SK-N-SH (cell line): Measurements from ENCODE around the gene H1-8. TPM values are rescaled to one million over a fixed set of nuclear protein-coding genes. Genes with fewer than 3 reads are reported as not detected.

Experiments used
- CTCF ChIA-PET: fragments of 300-600, 350-600 bp; formaldehyde crosslinking; extraction: SDS; loops from one replicate; lab custom pipeline; 2021; lab: Yijun Ruan, JAX
- POLR2A ChIA-PET: fragments of 350-600 bp; sonication (Branson Sonifier 250); formaldehyde crosslinking; extraction: SDS; loops from one replicate; lab custom pipeline; 2020; ENCODE audit warnings: antibody characterized with exemption, inconsistent platforms; lab: Yijun Ruan, JAX
- DNase-seq: peaks from one replicate; pipeline ENCODE4 v3.0.0; 2012
- H2AFZ ChIP-seq: fragments of 200-600 bp; sonication (generic); 2 replicates; pipeline ENCODE4 v1.8.1; 2016; ENCODE audit warnings: antibody characterized with exemption, mild to moderate bottlenecking, low read depth
- H3F3A ChIP-seq: fragments of 200-600 bp; sonication (generic); replicated peaks from 2 replicates; pipeline ENCODE3; 2016; ENCODE audit warnings: antibody characterized with exemption, mild to moderate bottlenecking; ENCODE audit not compliant: insufficient read depth
- H3K27ac ChIP-seq, 2 experiments: fragments of 200-500 bp in 1 of 2; fragments of 200-600 bp in 1 of 2; sonication (Bioruptor generic) in 1 of 2; sonication (generic), shearing (Covaris generic) in 1 of 2; 2 replicates each; pipeline versions ENCODE4 v1.5.1 to v1.6.1; 2014 to 2016; ENCODE audit warnings: low read depth in 2 of 2, inconsistent platforms in 1 of 2, low read length in 1 of 2, mild to moderate bottlenecking in 1 of 2, mixed read lengths in 1 of 2
- H3K27me3 ChIP-seq: fragments of 200-600 bp; sonication (generic), shearing (Covaris generic); 2 replicates; pipeline ENCODE4 v1.6.1; 2016; ENCODE audit warnings: mixed run types; ENCODE audit not compliant: insufficient read depth
- H3K36me3 ChIP-seq, 2 experiments: fragments of 200-500 bp in 1 of 2; fragments of 200-600 bp in 1 of 2; sonication (Bioruptor generic) in 1 of 2; sonication (generic) in 1 of 2; replicated peaks in 1 of 2; 2 replicates each; pipeline versions ENCODE3 to v1.5.1; 2014 to 2016; ENCODE audit warnings: low read length in 1 of 2, mild to moderate bottlenecking in 1 of 2; ENCODE audit not compliant: insufficient read depth in 2 of 2, control insufficient read depth in 1 of 2
- H3K4me1 ChIP-seq, 2 experiments: fragments of 200-500 bp in 1 of 2; fragments of 200-600 bp in 1 of 2; sonication (Bioruptor generic) in 1 of 2; sonication (generic), shearing (Covaris generic) in 1 of 2; 2 replicates each; pipeline versions ENCODE4 v1.5.1 to v1.6.1; 2014 to 2016; ENCODE audit warnings: low read depth in 1 of 2, low read length in 1 of 2, mixed run types in 1 of 2; ENCODE audit not compliant: insufficient read depth in 2 of 2, control insufficient read depth in 1 of 2
- H3K4me2 ChIP-seq: fragments of 200-600 bp; sonication (generic), shearing (Covaris generic); 2 replicates; pipeline ENCODE4 v1.6.1; 2017; ENCODE audit warnings: mixed run types
- H3K4me3 ChIP-seq, 2 experiments: fragments of 200-500 bp in 1 of 2; fragments of 200-600 bp in 1 of 2; sonication (Bioruptor generic) in 1 of 2; sonication (generic), shearing (Covaris generic) in 1 of 2; 2 replicates each; pipeline versions ENCODE4 v1.5.1 to v1.8.1; 2014 to 2016; ENCODE audit warnings: low read depth in 2 of 2, inconsistent platforms in 1 of 2, low read length in 1 of 2, mild to moderate bottlenecking in 1 of 2, mixed read lengths in 1 of 2, moderate library complexity in 1 of 2
- H3K79me2 ChIP-seq: fragments of 200-600 bp; sonication (generic); 2 replicates; pipeline ENCODE4 v1.8.1; 2017; ENCODE audit warnings: mild to moderate bottlenecking; ENCODE audit not compliant: insufficient read depth
- H3K9ac ChIP-seq: fragments of 200-600 bp; sonication (generic); 2 replicates; pipeline ENCODE4 v1.6.1; 2017; ENCODE audit warnings: mixed run types
- H3K9me2 ChIP-seq: fragments of 200-600 bp; sonication (generic); 2 replicates; pipeline ENCODE4 v1.6.1; 2017; ENCODE audit warnings: mixed run types
- H3K9me3 ChIP-seq: fragments of 200-600 bp; sonication (generic); 2 replicates; pipeline ENCODE4 v1.6.1; 2017; ENCODE audit warnings: mixed run types, mild to moderate bottlenecking, moderate library complexity
- H4K20me1 ChIP-seq: fragments of 200-600 bp; sonication (generic); 2 replicates; pipeline ENCODE4 v1.6.1; 2017; ENCODE audit warnings: mild to moderate bottlenecking, mixed run types; ENCODE audit not compliant: insufficient read depth
- CHD2 ChIP-seq: fragments of 150-350 bp; IDR thresholded peaks from 2 replicates; pipeline ENCODE4 v1.6.1; 2018; ENCODE audit warnings: low read length; ENCODE audit not compliant: partially characterized antibody
- EZH2phosphoT487 ChIP-seq: fragments of 200-600 bp; sonication (generic); IDR thresholded peaks from 2 replicates; pipeline ENCODE4 v1.6.1; 2017; ENCODE audit warnings: low read depth, mixed run types, mild to moderate bottlenecking, antibody characterized with exemption, moderate library complexity, borderline replicate concordance
- FOXJ3 ChIP-seq: sonication (generic); formaldehyde crosslinking; IDR thresholded peaks from 2 replicates; pipeline ENCODE4 v1.5.1; 2020; ENCODE audit warnings: mild to moderate bottlenecking, missing genetic modification reagents
- FOXM1 ChIP-seq: IDR thresholded peaks from 2 replicates; pipeline ENCODE4 v1.4.0; 2012; ENCODE audit warnings: low read depth, mild to moderate bottlenecking
- GATA2 ChIP-seq: sonication (generic); formaldehyde crosslinking; IDR thresholded peaks from 2 replicates; pipeline ENCODE4 v1.5.0; 2020; ENCODE audit warnings: mild to moderate bottlenecking, missing genetic modification reagents
- MEF2A ChIP-seq: IDR thresholded peaks from 2 replicates; pipeline ENCODE4 v1.4.0; 2012; ENCODE audit warnings: low read depth, borderline replicate concordance
- RFX5 ChIP-seq: IDR thresholded peaks from 2 replicates; pipeline ENCODE4 v1.6.1; 2012; ENCODE audit warnings: mild to moderate bottlenecking, improper control_type of control experiment, low read length
- RXRA ChIP-seq: IDR thresholded peaks from 2 replicates; pipeline ENCODE4 v1.4.0; 2012; ENCODE audit warnings: low read depth, mild to moderate bottlenecking, borderline replicate concordance
- SIN3A ChIP-seq: IDR thresholded peaks from 2 replicates; pipeline ENCODE4 v1.6.1; 2012; ENCODE audit warnings: low read depth, mild to moderate bottlenecking, low read length, moderate library complexity, borderline replicate concordance
- SMC3 ChIP-seq: IDR thresholded peaks from 2 replicates; pipeline ENCODE4 v1.6.1; 2012; ENCODE audit warnings: low read depth, low read length, improper control_type of control experiment
- TAF1 ChIP-seq: IDR thresholded peaks from 2 replicates; pipeline ENCODE4 v1.6.1; 2012; ENCODE audit warnings: low read depth, mild to moderate bottlenecking, low read length, moderate library complexity, borderline replicate concordance
- WGBS: methylation state at CpG from one replicate; pipeline ENCODE4 v1.1.6; 2017; ENCODE audit warnings: low lambda C conversion rate; 5-methylcytosine and 5-hydroxymethylcytosine counted together
- polyA plus RNA-seq, 3 experiments: library from polyadenylated mRNA; depleted of rRNA; stranded (reverse); fragments of >200 nt; gene quantifications; 2 replicates each; pipeline ENCODE4 v1.2.3, GENCODE V29; 2012
- TF ChIP-seq, protein P1 (sequence below): IDR thresholded peaks from 2 replicates; pipeline ENCODE4 v1.4.0; 2012; ENCODE audit warnings: low read depth, borderline replicate concordance
- TF ChIP-seq, protein P2 (sequence below): fragments of 200-600 bp; sonication (generic); IDR thresholded peaks from 2 replicates; pipeline ENCODE4 v1.6.1; 2017; ENCODE audit warnings: antibody characterized with exemption, mild to moderate bottlenecking, moderate library complexity
- TF ChIP-seq, protein P3 (sequence below): IDR thresholded peaks from 2 replicates; pipeline ENCODE4 v1.4.0; 2012; ENCODE audit warnings: low read depth, borderline replicate concordance
- TF ChIP-seq, protein P4 (sequence below): fragments of 150-350 bp; IDR thresholded peaks from 2 replicates; pipeline ENCODE4 v1.6.1; 2016; ENCODE audit warnings: mild to moderate bottlenecking, low read depth, low read length
- TF ChIP-seq, protein P5 (sequence below): IDR thresholded peaks from 2 replicates; pipeline ENCODE4; 2012
- TF ChIP-seq, protein P6 (sequence below): IDR thresholded peaks from 2 replicates; pipeline ENCODE4 v1.6.1; 2012; ENCODE audit warnings: mild to moderate bottlenecking, low read depth, low read length, moderate library complexity

Gene H1-8
- polyA plus RNA-seq, 1 of the 3 experiments (the other 2 are of a cell fraction), result not detected

DNA sequence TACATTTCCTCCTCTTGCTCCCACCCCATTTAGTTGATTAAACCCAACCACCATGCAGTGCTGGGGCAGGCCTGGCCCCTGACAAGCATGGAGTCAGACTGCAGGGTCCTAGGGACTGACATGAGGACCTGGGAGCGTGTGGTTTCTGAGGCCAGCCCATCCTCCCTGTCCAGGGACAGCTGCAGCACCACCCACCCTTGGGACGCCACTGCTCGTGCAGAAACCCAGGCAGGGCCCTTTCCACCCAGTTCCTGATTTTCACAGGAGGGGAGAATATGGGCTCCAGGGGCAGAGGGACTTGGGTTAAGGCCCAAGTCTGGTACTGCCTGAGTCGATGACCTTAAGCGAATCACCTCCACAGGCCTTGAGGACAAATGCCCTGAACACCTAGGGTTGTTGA, 39.8 kb downstream of the H1-8 start:
- CTCF ChIA-PET, result interaction anchor here (1.2 to 1.9 kb wide), 4 partner anchors 9 to 93 kb away, joined by 3 to 6 read pairs (median 3); no protein-coding TSS in a partner anchor
- Histone ChIP-seq H3K9me2 (no peaks in the 10 kb centered on the region), H3K36me3 (no peaks in the 10 kb centered on the region), H3K4me1 (no peaks in the 10 kb centered on the region; a peak in 1 of 4 replicates), H3K9me3 (no peaks in the 10 kb centered on the region), H3F3A (no peaks in the 10 kb centered on the region), H3K27ac (no peak overlapping the region), H3K4me3 (no peak overlapping the region), H4K20me1 (no peaks in the 10 kb centered on the region), H3K9ac (no peak overlapping the region)
- no peak for DNase-seq
- WGBS, result 92% methylated on average over 3 of the region's 5 CpGs
- POLR2A ChIA-PET, result no interaction called here
- no peak for TF ChIP-seq EZH2phosphoT487
- no peak for TF ChIP-seq FOXM1
- no peak for TF ChIP-seq TAF1
- TF ChIP-seq, protein P1, sequence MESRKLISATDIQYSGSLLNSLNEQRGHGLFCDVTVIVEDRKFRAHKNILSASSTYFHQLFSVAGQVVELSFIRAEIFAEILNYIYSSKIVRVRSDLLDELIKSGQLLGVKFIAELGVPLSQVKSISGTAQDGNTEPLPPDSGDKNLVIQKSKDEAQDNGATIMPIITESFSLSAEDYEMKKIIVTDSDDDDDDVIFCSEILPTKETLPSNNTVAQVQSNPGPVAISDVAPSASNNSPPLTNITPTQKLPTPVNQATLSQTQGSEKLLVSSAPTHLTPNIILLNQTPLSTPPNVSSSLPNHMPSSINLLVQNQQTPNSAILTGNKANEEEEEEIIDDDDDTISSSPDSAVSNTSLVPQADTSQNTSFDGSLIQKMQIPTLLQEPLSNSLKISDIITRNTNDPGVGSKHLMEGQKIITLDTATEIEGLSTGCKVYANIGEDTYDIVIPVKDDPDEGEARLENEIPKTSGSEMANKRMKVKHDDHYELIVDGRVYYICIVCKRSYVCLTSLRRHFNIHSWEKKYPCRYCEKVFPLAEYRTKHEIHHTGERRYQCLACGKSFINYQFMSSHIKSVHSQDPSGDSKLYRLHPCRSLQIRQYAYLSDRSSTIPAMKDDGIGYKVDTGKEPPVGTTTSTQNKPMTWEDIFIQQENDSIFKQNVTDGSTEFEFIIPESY, result no peak
- TF ChIP-seq, protein P2, sequence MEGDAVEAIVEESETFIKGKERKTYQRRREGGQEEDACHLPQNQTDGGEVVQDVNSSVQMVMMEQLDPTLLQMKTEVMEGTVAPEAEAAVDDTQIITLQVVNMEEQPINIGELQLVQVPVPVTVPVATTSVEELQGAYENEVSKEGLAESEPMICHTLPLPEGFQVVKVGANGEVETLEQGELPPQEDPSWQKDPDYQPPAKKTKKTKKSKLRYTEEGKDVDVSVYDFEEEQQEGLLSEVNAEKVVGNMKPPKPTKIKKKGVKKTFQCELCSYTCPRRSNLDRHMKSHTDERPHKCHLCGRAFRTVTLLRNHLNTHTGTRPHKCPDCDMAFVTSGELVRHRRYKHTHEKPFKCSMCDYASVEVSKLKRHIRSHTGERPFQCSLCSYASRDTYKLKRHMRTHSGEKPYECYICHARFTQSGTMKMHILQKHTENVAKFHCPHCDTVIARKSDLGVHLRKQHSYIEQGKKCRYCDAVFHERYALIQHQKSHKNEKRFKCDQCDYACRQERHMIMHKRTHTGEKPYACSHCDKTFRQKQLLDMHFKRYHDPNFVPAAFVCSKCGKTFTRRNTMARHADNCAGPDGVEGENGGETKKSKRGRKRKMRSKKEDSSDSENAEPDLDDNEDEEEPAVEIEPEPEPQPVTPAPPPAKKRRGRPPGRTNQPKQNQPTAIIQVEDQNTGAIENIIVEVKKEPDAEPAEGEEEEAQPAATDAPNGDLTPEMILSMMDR, result no peak
- no peak for TF ChIP-seq FOXJ3 (CRISPR knock-in tag)
- TF ChIP-seq SMC3, result no peak
- TF ChIP-seq SIN3A, result no peak
- no peak for TF ChIP-seq MEF2A
- no peak for TF ChIP-seq GATA2 (CRISPR knock-in tag)
- TF ChIP-seq, all 33 proteins: peak for 0
- Histone ChIP-seq H3K27me3 (no peaks in the 10 kb centered on the region), H2AFZ (no peak overlapping the region), H3K79me2 (no peaks in the 10 kb centered on the region), H3K4me2 (no peak overlapping the region)

DNA sequence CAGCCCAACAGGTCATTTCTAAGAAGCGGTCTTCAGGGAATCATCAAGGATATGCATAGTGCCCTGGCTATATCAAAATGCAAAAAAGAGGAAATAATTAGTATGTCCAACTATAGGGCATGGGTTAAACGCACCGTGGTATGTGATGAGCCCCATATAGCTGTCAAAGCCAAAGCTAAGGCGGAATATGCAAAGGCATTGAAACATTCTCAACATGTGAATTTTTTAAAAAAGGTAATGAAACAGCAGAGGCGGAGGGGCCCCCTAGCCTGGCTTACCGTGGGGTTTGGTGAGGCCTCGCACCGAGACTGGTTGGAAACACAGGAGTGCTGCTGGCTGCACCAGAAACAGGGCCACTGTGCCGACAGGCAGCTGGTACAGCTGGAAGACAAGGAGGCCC, 40.3 kb downstream of the H1-8 start:
- Histone ChIP-seq H3K27me3 (no peaks in the 10 kb centered on the region), H3K9me3 (no peaks in the 10 kb centered on the region), H2AFZ (no peak overlapping the region), H3K4me2 (no peak overlapping the region), H3K4me3 (no peak overlapping the region), H3K9ac (no peak overlapping the region), H3F3A (no peaks in the 10 kb centered on the region), H3K36me3 (no peaks in the 10 kb centered on the region), H4K20me1 (no peaks in the 10 kb centered on the region), H3K27ac (no peak overlapping the region), H3K4me1 (no peaks in the 10 kb centered on the region; a peak in 1 of 4 replicates), H3K9me2 (no peaks in the 10 kb centered on the region), H3K79me2 (no peaks in the 10 kb centered on the region)
- WGBS, result 95% methylated on average over 9 of the region's 9 CpGs
- DNase-seq, result no peak
- ChIA-PET CTCF (interaction anchor here (1.9 kb wide), 1 partner anchor 93 kb away, joined by 6 read pairs; no protein-coding TSS in a partner anchor), POLR2A (no interaction called here)
- TF ChIP-seq, protein P3, sequence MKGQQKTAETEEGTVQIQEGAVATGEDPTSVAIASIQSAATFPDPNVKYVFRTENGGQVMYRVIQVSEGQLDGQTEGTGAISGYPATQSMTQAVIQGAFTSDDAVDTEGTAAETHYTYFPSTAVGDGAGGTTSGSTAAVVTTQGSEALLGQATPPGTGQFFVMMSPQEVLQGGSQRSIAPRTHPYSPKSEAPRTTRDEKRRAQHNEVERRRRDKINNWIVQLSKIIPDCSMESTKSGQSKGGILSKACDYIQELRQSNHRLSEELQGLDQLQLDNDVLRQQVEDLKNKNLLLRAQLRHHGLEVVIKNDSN, result no peak
- TF ChIP-seq RFX5 (no peak), RXRA (no peak), CHD2 (no peak)
- TF ChIP-seq, protein P4, sequence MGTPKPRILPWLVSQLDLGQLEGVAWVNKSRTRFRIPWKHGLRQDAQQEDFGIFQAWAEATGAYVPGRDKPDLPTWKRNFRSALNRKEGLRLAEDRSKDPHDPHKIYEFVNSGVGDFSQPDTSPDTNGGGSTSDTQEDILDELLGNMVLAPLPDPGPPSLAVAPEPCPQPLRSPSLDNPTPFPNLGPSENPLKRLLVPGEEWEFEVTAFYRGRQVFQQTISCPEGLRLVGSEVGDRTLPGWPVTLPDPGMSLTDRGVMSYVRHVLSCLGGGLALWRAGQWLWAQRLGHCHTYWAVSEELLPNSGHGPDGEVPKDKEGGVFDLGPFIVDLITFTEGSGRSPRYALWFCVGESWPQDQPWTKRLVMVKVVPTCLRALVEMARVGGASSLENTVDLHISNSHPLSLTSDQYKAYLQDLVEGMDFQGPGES, result no peak
- TF ChIP-seq, protein P5, sequence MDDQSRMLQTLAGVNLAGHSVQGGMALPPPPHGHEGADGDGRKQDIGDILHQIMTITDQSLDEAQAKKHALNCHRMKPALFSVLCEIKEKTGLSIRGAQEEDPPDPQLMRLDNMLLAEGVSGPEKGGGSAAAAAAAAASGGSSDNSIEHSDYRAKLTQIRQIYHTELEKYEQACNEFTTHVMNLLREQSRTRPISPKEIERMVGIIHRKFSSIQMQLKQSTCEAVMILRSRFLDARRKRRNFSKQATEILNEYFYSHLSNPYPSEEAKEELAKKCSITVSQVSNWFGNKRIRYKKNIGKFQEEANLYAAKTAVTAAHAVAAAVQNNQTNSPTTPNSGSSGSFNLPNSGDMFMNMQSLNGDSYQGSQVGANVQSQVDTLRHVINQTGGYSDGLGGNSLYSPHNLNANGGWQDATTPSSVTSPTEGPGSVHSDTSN, result no peak
- TF ChIP-seq, protein P6, sequence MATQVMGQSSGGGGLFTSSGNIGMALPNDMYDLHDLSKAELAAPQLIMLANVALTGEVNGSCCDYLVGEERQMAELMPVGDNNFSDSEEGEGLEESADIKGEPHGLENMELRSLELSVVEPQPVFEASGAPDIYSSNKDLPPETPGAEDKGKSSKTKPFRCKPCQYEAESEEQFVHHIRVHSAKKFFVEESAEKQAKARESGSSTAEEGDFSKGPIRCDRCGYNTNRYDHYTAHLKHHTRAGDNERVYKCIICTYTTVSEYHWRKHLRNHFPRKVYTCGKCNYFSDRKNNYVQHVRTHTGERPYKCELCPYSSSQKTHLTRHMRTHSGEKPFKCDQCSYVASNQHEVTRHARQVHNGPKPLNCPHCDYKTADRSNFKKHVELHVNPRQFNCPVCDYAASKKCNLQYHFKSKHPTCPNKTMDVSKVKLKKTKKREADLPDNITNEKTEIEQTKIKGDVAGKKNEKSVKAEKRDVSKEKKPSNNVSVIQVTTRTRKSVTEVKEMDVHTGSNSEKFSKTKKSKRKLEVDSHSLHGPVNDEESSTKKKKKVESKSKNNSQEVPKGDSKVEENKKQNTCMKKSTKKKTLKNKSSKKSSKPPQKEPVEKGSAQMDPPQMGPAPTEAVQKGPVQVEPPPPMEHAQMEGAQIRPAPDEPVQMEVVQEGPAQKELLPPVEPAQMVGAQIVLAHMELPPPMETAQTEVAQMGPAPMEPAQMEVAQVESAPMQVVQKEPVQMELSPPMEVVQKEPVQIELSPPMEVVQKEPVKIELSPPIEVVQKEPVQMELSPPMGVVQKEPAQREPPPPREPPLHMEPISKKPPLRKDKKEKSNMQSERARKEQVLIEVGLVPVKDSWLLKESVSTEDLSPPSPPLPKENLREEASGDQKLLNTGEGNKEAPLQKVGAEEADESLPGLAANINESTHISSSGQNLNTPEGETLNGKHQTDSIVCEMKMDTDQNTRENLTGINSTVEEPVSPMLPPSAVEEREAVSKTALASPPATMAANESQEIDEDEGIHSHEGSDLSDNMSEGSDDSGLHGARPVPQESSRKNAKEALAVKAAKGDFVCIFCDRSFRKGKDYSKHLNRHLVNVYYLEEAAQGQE, result no peak
